ENCODE data around the gene TEKTIP1. TPM values are rescaled to one million over a fixed set of nuclear protein-coding genes. Genes with fewer than 3 reads are reported as not detected.
A peak's percentile ranks its signal among the peaks of the same experiment; 100 is the strongest.

Gene TEKTIP1
- total and polyA plus RNA-seq, 2 of the 4 experiments (the other 2 are of a cell fraction), result not detected

- H4K5ac ChIP-seq (ENCODE audit: low read depth, low read length), result no peak overlapping the region
- no peak overlapping the region for H3K18ac ChIP-seq (ENCODE audit: low read depth, low read length)
- H4K8ac ChIP-seq (ENCODE audit: low read depth in 2 of 2, low read length in 2 of 2), result no peak overlapping the region
- dilution Hi-C loops (cut with HindIII; ENCODE audit: low sequenced_read_pairs, unreplicated experiment) (no loop called here), intact Hi-C loops (cut with micrococcal nuclease) (no loop called here), in situ Hi-C loops (cut with MboI; ENCODE audit: low sequenced_read_pairs) (no loop called here)
- no peak overlapping the region for H4K91ac ChIP-seq (ENCODE audit: insufficient read depth, low read depth, low read length)
- H3K9me3 ChIP-seq (ENCODE audit: control insufficient read depth, insufficient read depth, low read length), result no peaks in the 10 kb centered on the region
- no peak overlapping the region for H3K14ac ChIP-seq (replicated peaks; ENCODE audit: low read depth, low read length)
- 0 out of 2 replicates have a peak, but pooled peaks cover 4% of the 10 kb centered on the region for H3K9me1 ChIP-seq (ENCODE audit: insufficient read depth, low read length)
- no peak overlapping the region; the same call in 1 of the 2 replicates for H2AK5ac ChIP-seq (ENCODE audit: low read depth, low read length)
- H3K9ac ChIP-seq (ENCODE audit: low read depth, low read length), result no peak overlapping the region
- H3K4me1 ChIP-seq (ENCODE audit: control insufficient read depth, insufficient read depth, low read length), result peaks cover 16% of the 10 kb centered on the region
- peak overlapping the region; percentile 78 for H2AK9ac ChIP-seq (replicated peaks; ENCODE audit: low read depth, low read length, poor library complexity)
- H2BK20ac ChIP-seq (ENCODE audit: low read depth, low read length), result no peak overlapping the region
- no peaks in the 10 kb centered on the region for H3K27me3 ChIP-seq (ENCODE audit: control insufficient read depth, insufficient read depth, low read length)
- peak overlapping the region; percentile 7; the same call in 1 of the 2 replicates for H3K23ac ChIP-seq (ENCODE audit: low read depth, low read length)
- H2AFZ ChIP-seq (replicated peaks; ENCODE audit: low read length, poor library complexity), result no peak overlapping the region
- no peak for DNase-seq
- BruUV-seq (replicated peaks), result no TSS peak
- ChIA-PET POLR2A (ENCODE audit: unreplicated experiment) (no interaction called here), CTCF (no interaction called here)
- H2BK15ac ChIP-seq (ENCODE audit: low read depth, low read length), result no peak overlapping the region
- no peak overlapping the region for H3K4me2 ChIP-seq (ENCODE audit: low read depth, low read length)
- H3K56ac ChIP-seq (ENCODE audit: extremely low read depth, insufficient read depth, low read length), result no peak overlapping the region
- H4K20me1 ChIP-seq (ENCODE audit: insufficient read depth, low read length), result peaks cover 36% of the 10 kb centered on the region
- H3K4ac ChIP-seq (ENCODE audit: low read depth, low read length), result no peak overlapping the region
- peaks cover 33 to 50% of the 10 kb centered on the region in 2 experiments for H3K79me1 ChIP-seq (ENCODE audit: low read depth in 1 of 2, low read length in 2 of 2)
- no peak overlapping the region for H2BK5ac ChIP-seq (ENCODE audit: low read depth, low read length, poor library complexity, severe bottlenecking)
- ATAC-seq (ENCODE audit: low read depth), result no peak
- H2BK120ac ChIP-seq (ENCODE audit: low read depth, low read length), result no peak overlapping the region
- WGBS, 2 experiments (ENCODE audit: extremely low coverage in 2 of 2, insufficient read length in 1 of 2), result 68% methylated on average over 8 of the region's 21 CpGs; no CpG with 5 or more reads in 1 of the 2 experiments
- no peak overlapping the region for H3K4me3 ChIP-seq (ENCODE audit: insufficient read depth, low read depth, low read length)
- H3K27ac ChIP-seq (ENCODE audit: insufficient read depth, low read length), result no peak overlapping the region
- peaks cover 4% of the 10 kb centered on the region; the same call in 1 of the 2 replicates for H3K36me3 ChIP-seq (ENCODE audit: control insufficient read depth, insufficient read depth, low read length)
- no peak for TF ChIP-seq CHD1 (IDR thresholded peaks at IDR 0.05; ENCODE audit: low read depth, low read length)
- TF ChIP-seq FOS (IDR thresholded peaks at IDR 0.05; ENCODE audit: low read depth, low read length), result no peak
- TF ChIP-seq ELK1 (IDR thresholded peaks at IDR 0.05; ENCODE audit: borderline replicate concordance, low read depth, low read length), result no peak
- no peak for TF ChIP-seq BHLHE40 (IDR thresholded peaks at IDR 0.05; ENCODE audit: low read depth, low read length)
- no peak for TF ChIP-seq RFX5 (IDR thresholded peaks at IDR 0.05; ENCODE audit: low read depth, low read length)
- TF ChIP-seq NFE2L2 (IDR thresholded peaks at IDR 0.05; ENCODE audit: low read depth, low read length), result no peak
- TF ChIP-seq RAD21 (IDR thresholded peaks at IDR 0.05; ENCODE audit: low read length), result no peak
- TF ChIP-seq SMC3 (IDR thresholded peaks at IDR 0.05; ENCODE audit: low read depth, low read length), result no peak
- no peak for TF ChIP-seq MAFK (IDR thresholded peaks at IDR 0.05; ENCODE audit: low read depth, low read length)
- no peak for TF ChIP-seq POLR2A (IDR thresholded peaks at IDR 0.05; ENCODE audit: low read depth, low read length)
- TF ChIP-seq CTCF (conservative IDR thresholded peaks at IDR 0.05; ENCODE audit: low read depth, low read length), result no peak
- no peak for TF ChIP-seq CEBPB (IDR thresholded peaks at IDR 0.05; ENCODE audit: low read depth, low read length)
- TF ChIP-seq MXI1 (IDR thresholded peaks at IDR 0.05; ENCODE audit: borderline replicate concordance, low read depth, low read length), result no peak
- TF ChIP-seq USF2 (IDR thresholded peaks at IDR 0.05; ENCODE audit: low read depth, low read length), result no peak
- no peak for TF ChIP-seq RCOR1 (IDR thresholded peaks at IDR 0.05; ENCODE audit: insufficient replicate concordance, low read length)
Observed at GRCh38 chr19:3554254-3555083, 15.5 kb downstream of the TEKTIP1 start.

Measured in IMR-90 (cell line).